GM15510 (cell line): ENCODE results near the gene CDCA8.

Source experiments
- POLR2A ChIP-seq: IDR thresholded peaks from 3 replicates; pipeline ENCODE4 v1.6.1; 2011; ENCODE audit warnings: borderline replicate concordance; ENCODE audit not compliant: insufficient read length; ENCODE audit errors: extremely low read depth

CDCA8 gene

GRCh38 chr1:37697090-37697489 lies 4.8 kb downstream of the CDCA8 start:
- no peak for TF ChIP-seq POLR2A

- TF ChIP-seq POLR2A: no peak
These were observed 5.4 kb downstream of the CDCA8 start for GRCh38 chr1:37697737-37698136.

- no peak for TF ChIP-seq POLR2A
These were observed 6.8 kb downstream of the CDCA8 start for GRCh38 chr1:37699147-37699546.

GRCh38 chr1:37701051-37701450 lies 8.7 kb downstream of the CDCA8 start:
- TF ChIP-seq POLR2A: no peak

- TF ChIP-seq POLR2A: no peak
These were observed 10.7 kb downstream of the CDCA8 start for GRCh38 chr1:37703061-37703460.

- TF ChIP-seq POLR2A: no peak
These were observed 12.7 kb downstream of the CDCA8 start for GRCh38 chr1:37704966-37705365.

GRCh38 chr1:37705399-37705798 lies 13.1 kb downstream of the CDCA8 start:
- TF ChIP-seq POLR2A: no peak

GRCh38 chr1:37708471-37708870 lies 16.2 kb downstream of the CDCA8 start:
- TF ChIP-seq POLR2A: no peak

GRCh38 chr1:37714226-37714625 lies 21.9 kb downstream of the CDCA8 start:
- TF ChIP-seq POLR2A: no peak

GRCh38 chr1:37714689-37715088 lies 22.4 kb downstream of the CDCA8 start:
- TF ChIP-seq POLR2A: no peak

GRCh38 chr1:37716321-37716720 lies 24.0 kb downstream of the CDCA8 start:
- TF ChIP-seq POLR2A: no peak

GRCh38 chr1:37717631-37718030 lies 25.3 kb downstream of the CDCA8 start:
- TF ChIP-seq POLR2A: no peak

GRCh38 chr1:37718181-37718900 lies 26.0 kb downstream of the CDCA8 start:
- TF ChIP-seq POLR2A: no peak

GRCh38 chr1:37718901-37719571 lies 26.7 kb downstream of the CDCA8 start:
- TF ChIP-seq POLR2A: no peak

GRCh38 chr1:37719572-37720195 lies 27.4 kb downstream of the CDCA8 start:
- no peak for TF ChIP-seq POLR2A

GRCh38 chr1:37720231-37721130 lies 28.2 kb downstream of the CDCA8 start:
- TF ChIP-seq POLR2A: no peak

- no peak for TF ChIP-seq POLR2A
These were observed 29.2 kb downstream of the CDCA8 start for GRCh38 chr1:37721565-37721964.
